Activated CD8-positive, alpha-beta T cell treated with anti-CD3 and anti-CD28 coated beads for 36 hours (primary cell): ENCODE results near the gene PTPN6. TPM values are rescaled to one million over a fixed set of nuclear protein-coding genes. Genes with fewer than 3 reads are reported as not detected.
A peak's percentile ranks its signal among the peaks of the same experiment; 100 is the strongest.

Experiments used
- ATAC-seq: fragments of 200-7000 bp; cut with Tn5 transposase; one replicate; pipeline ENCODE4 v1.10.0; 2021; ENCODE audit warnings: mild to moderate bottlenecking, moderate library complexity
- CTCF ChIA-PET: fragments of 350-600 bp; sonication (Branson Sonifier 250); formaldehyde crosslinking; loops from one replicate; lab custom pipeline; 2021; ENCODE audit warnings: antibody characterized with exemption; lab: Charles Lee
- POLR2A ChIA-PET: fragments of 350-600 bp; sonication (Branson Sonifier 250); formaldehyde crosslinking; loops from one replicate; lab custom pipeline; 2021; ENCODE audit warnings: antibody characterized with exemption; lab: Charles Lee
- DNase-seq: peaks from one replicate; pipeline ENCODE4 v3.0.0-alpha.2; 2020
- H3K27ac Mint-ChIP-seq: one replicate; pipeline ENCODE4 v1.8.0; 2021; ENCODE audit warnings: mild to moderate bottlenecking, mixed read lengths
- H3K27me3 Mint-ChIP-seq: one replicate; pipeline ENCODE4 v1.8.0; 2021; ENCODE audit warnings: mixed read lengths
- H3K36me3 Mint-ChIP-seq: one replicate; pipeline ENCODE4 v1.8.0; 2021; ENCODE audit warnings: low read depth, mixed read lengths
- H3K4me1 Mint-ChIP-seq: one replicate; pipeline ENCODE4 v1.8.0; 2021; ENCODE audit warnings: low read depth, mixed read lengths
- H3K4me3 Mint-ChIP-seq: one replicate; pipeline ENCODE4 v1.8.0; 2021; ENCODE audit warnings: mild to moderate bottlenecking, moderate library complexity, mixed read lengths
- H3K9me3 Mint-ChIP-seq: one replicate; pipeline ENCODE4 v1.8.0; 2021; ENCODE audit warnings: mixed read lengths
- CTCF ChIP-seq: fragments of 200-600 bp; IDR thresholded peaks from one replicate; pipeline ENCODE4 v1.8.0; 2022; ENCODE audit warnings: antibody characterized with exemption, mild to moderate bottlenecking
- intact Hi-C: fragments of 100-400 bp; cut with micrococcal nuclease; formaldehyde crosslinking; loops from one replicate; pipeline ENCODE4 v1.10.0; 2022
- total RNA-seq, 2 experiments: library from RNA; stranded (reverse); gene quantifications; one replicate each; pipeline ENCODE4 v1.2.3, GENCODE V29; 2021

The PTPN6 gene
- total RNA-seq, 2 experiments from 2014 or later, result 485 to 489 TPM

- CTCF ChIA-PET, result interaction anchor here (2.7 kb wide), 1 partner anchor 25 kb away, joined by 28 read pairs; the partner anchor contains the start of genes C12orf57 and RNU7-1
- peaks cover 59% of the 10 kb centered on the region for H3K4me1 Mint-ChIP-seq
- peak overlapping the region; percentile 99 for H3K4me3 Mint-ChIP-seq
- no peak for TF ChIP-seq CTCF
- H3K27ac Mint-ChIP-seq, result peak overlapping the region; percentile 100
- POLR2A ChIA-PET, result interaction anchor here (0.6 to 11.2 kb wide), 4 partner anchors 12 to 29 kb away, joined by 3 to 198 read pairs (median 33); partner anchors contain the start of genes C12orf57, PTPN6 and RNU7-1
- H3K27me3 Mint-ChIP-seq, result no peaks in the 10 kb centered on the region
- H3K36me3 Mint-ChIP-seq, result peaks cover 81% of the 10 kb centered on the region
- H3K9me3 Mint-ChIP-seq, result no peaks in the 10 kb centered on the region
- intact Hi-C loops, result no loop called here
- peak; percentile 20 for ATAC-seq
- no peak for DNase-seq
Observed at GRCh38 chr12:6970096-6970527, 19.0 kb downstream of the PTPN6 start.

GRCh38 chr12:6974180-6974579 lies 23.0 kb downstream of the PTPN6 start:
- no peak overlapping the region for H3K4me3 Mint-ChIP-seq
- ATAC-seq (no peak), DNase-seq (no peak)
- intact Hi-C loops, result no loop called here
- POLR2A ChIA-PET, result interaction anchor here (0.6 to 11.2 kb wide), 13 partner anchors 10 to 187 kb away, joined by 3 to 198 read pairs (median 3); partner anchors contain the start of genes C12orf57, LPCAT3 and RNU7-1
- no peak for TF ChIP-seq CTCF
- peaks cover 36% of the 10 kb centered on the region for H3K4me1 Mint-ChIP-seq
- no peaks in the 10 kb centered on the region for H3K27me3 Mint-ChIP-seq
- H3K36me3 Mint-ChIP-seq, result peaks cover 76% of the 10 kb centered on the region
- H3K9me3 Mint-ChIP-seq, result no peaks in the 10 kb centered on the region
- peak overlapping the region; percentile 76 for H3K27ac Mint-ChIP-seq
- CTCF ChIA-PET, result interaction anchor here (1.4 to 1.9 kb wide), 3 partner anchors 10 to 140 kb away, joined by 4 to 7 read pairs (median 6); partner anchors contain the start of gene LPCAT3

- no peak for ATAC-seq
- no peak for DNase-seq
- ChIA-PET CTCF (interaction anchor here (0.8 to 1.9 kb wide), 7 partner anchors 8 to 139 kb away, joined by 3 to 7 read pairs (median 5); partner anchors contain the start of genes C1RL and LPCAT3), POLR2A (interaction anchor here (1.5 to 11.2 kb wide), 3 partner anchors 35 to 133 kb away, joined by 4 to 198 read pairs (median 12); partner anchors contain the start of genes C12orf57, LPCAT3 and RNU7-1)
- peaks cover 34% of the 10 kb centered on the region for H3K4me1 Mint-ChIP-seq
- H3K36me3 Mint-ChIP-seq, result peaks cover 71% of the 10 kb centered on the region
- H3K4me3 Mint-ChIP-seq, result no peak overlapping the region
- no peaks in the 10 kb centered on the region for H3K9me3 Mint-ChIP-seq
- no peaks in the 10 kb centered on the region for H3K27me3 Mint-ChIP-seq
- peak overlapping the region; percentile 76 for H3K27ac Mint-ChIP-seq
- TF ChIP-seq CTCF, result no peak
- intact Hi-C loops, result no loop called here
Observed at GRCh38 chr12:6975297-6976032, 24.3 kb downstream of the PTPN6 start.

GRCh38 chr12:6977653-6978052 lies 26.5 kb downstream of the PTPN6 start:
- POLR2A ChIA-PET, result interaction anchor here (0.6 to 11.2 kb wide), 9 partner anchors 9 to 136 kb away, joined by 3 to 198 read pairs (median 3); partner anchors contain the start of genes C12orf57, LPCAT3 and RNU7-1
- Mint-ChIP-seq H3K4me3 (no peak overlapping the region), H3K4me1 (peaks cover 24% of the 10 kb centered on the region), H3K27ac (no peak overlapping the region), H3K36me3 (peaks cover 64% of the 10 kb centered on the region), H3K27me3 (no peaks in the 10 kb centered on the region), H3K9me3 (no peaks in the 10 kb centered on the region)
- DNase-seq (no peak), ATAC-seq (no peak)
- CTCF ChIA-PET, result interaction anchor here (0.9 to 1.3 kb wide), 2 partner anchors 41 to 53 kb away, joined by 3 to 4 read pairs; partner anchors contain the start of gene LPCAT3
- intact Hi-C loops, result no loop called here
- no peak for TF ChIP-seq CTCF
